ENCODE data around the gene GPR161. TPM values are rescaled to one million over a fixed set of nuclear protein-coding genes. Genes with fewer than 3 reads are reported as not detected.
A peak's percentile ranks its signal among the peaks of the same experiment; 100 is the strongest.

GPR161 gene
- total and polyA plus RNA-seq, 10 of the 15 experiments (the other 5 are each of a cell fraction or from before 2014, with no cell fraction given), result 0.07 to 0.49 (median 0.34) TPM; not detected in 2

DNA sequence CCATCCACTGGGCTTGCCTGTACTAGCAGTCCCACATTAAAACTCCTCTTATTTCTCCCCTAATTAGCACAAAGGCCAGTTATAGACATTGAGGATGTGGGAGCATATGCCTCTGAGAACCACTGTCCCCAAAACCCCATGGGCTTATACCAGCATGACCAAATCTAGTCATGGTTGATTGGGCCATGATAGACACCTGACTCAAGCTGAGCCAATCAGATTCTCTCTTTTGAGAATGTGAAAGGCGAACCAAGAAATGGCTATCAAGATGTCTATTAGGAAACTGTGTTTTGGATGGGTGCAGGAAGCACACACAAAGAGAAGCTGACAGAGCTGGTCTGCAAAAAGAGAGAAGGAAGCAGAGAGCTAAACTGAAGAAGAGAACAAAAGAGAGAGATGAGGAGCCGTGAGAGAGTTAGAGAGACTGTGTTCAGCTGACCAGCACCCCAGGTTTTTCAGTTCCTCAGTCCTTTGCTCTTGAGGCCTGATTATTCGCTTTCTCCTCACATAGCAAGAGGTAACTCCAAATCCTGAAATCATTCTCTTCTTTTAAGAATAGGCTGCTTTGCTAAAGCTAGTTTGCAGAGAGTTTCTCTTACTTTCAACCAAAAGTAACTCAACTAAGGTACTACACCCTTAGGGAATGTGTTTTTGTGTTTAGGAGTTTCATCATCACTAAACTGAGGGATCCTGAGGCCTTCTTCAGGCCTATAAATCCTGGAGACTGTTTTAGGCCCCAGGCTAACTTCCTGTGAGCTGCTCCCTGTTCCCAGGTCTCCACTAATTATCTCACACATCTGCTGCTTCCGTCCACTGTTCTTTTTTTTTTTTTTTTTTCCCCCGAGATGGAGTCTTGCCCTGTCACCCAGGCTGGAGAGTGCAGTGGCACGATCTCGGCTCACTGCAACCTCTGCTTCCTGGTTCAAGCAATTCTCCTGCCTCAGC is 34.1 kb upstream of the GPR161 start (continued):
- TF ChIP-seq SIN3A (IDR thresholded peaks at IDR 0.05; ENCODE audit: low read depth, low read length), result no peak
- peak; percentile 72; the same call in 1 of the 2 replicates for TF ChIP-seq SPI1 (IDR thresholded peaks at IDR 0.05; ENCODE audit: borderline replicate concordance, insufficient read depth, low read depth, low read length)
- TF ChIP-seq, protein P1, sequence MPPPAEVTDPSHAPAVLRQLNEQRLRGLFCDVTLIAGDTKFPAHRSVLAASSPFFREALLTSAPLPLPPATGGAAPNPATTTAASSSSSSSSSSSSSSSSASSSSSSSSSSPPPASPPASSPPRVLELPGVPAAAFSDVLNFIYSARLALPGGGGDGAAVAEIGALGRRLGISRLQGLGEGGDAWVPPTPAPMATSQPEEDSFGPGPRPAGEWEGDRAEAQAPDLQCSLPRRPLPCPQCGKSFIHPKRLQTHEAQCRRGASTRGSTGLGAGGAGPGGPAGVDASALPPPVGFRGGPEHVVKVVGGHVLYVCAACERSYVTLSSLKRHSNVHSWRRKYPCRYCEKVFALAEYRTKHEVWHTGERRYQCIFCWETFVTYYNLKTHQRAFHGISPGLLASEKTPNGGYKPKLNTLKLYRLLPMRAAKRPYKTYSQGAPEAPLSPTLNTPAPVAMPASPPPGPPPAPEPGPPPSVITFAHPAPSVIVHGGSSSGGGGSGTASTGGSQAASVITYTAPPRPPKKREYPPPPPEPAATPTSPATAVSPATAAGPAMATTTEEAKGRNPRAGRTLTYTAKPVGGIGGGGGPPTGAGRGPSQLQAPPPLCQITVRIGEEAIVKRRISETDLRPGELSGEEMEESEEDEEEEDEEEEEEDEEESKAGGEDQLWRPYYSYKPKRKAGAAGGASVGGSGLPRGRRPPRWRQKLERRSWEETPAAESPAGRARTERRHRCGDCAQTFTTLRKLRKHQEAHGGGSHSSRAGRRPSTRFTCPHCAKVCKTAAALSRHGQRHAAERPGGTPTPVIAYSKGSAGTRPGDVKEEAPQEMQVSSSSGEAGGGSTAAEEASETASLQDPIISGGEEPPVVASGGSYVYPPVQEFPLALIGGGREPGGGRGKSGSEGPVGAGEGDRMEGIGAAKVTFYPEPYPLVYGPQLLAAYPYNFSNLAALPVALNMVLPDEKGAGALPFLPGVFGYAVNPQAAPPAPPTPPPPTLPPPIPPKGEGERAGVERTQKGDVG (CRISPR knock-in tag; IDR thresholded peaks at IDR 0.05), result no peak
- no peak for TF ChIP-seq SRF (IDR thresholded peaks at IDR 0.05; ENCODE audit: low read depth in 2 of 2, low read length in 2 of 2)
- TF ChIP-seq, protein P2, sequence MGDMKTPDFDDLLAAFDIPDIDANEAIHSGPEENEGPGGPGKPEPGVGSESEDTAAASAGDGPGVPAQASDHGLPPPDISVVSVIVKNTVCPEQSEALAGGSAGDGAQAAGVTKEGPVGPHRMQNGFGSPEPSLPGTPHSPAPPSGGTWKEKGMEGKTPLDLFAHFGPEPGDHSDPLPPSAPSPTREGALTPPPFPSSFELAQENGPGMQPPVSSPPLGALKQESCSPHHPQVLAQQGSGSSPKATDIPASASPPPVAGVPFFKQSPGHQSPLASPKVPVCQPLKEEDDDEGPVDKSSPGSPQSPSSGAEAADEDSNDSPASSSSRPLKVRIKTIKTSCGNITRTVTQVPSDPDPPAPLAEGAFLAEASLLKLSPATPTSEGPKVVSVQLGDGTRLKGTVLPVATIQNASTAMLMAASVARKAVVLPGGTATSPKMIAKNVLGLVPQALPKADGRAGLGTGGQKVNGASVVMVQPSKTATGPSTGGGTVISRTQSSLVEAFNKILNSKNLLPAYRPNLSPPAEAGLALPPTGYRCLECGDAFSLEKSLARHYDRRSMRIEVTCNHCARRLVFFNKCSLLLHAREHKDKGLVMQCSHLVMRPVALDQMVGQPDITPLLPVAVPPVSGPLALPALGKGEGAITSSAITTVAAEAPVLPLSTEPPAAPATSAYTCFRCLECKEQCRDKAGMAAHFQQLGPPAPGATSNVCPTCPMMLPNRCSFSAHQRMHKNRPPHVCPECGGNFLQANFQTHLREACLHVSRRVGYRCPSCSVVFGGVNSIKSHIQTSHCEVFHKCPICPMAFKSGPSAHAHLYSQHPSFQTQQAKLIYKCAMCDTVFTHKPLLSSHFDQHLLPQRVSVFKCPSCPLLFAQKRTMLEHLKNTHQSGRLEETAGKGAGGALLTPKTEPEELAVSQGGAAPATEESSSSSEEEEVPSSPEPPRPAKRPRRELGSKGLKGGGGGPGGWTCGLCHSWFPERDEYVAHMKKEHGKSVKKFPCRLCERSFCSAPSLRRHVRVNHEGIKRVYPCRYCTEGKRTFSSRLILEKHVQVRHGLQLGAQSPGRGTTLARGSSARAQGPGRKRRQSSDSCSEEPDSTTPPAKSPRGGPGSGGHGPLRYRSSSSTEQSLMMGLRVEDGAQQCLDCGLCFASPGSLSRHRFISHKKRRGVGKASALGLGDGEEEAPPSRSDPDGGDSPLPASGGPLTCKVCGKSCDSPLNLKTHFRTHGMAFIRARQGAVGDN (IDR thresholded peaks at IDR 0.05), result peak; percentile 47; the same call in 1 of the 2 replicates
- no peak for TF ChIP-seq MXI1 (IDR thresholded peaks at IDR 0.05; ENCODE audit: low read depth, low read length)
- TF ChIP-seq, protein P3, sequence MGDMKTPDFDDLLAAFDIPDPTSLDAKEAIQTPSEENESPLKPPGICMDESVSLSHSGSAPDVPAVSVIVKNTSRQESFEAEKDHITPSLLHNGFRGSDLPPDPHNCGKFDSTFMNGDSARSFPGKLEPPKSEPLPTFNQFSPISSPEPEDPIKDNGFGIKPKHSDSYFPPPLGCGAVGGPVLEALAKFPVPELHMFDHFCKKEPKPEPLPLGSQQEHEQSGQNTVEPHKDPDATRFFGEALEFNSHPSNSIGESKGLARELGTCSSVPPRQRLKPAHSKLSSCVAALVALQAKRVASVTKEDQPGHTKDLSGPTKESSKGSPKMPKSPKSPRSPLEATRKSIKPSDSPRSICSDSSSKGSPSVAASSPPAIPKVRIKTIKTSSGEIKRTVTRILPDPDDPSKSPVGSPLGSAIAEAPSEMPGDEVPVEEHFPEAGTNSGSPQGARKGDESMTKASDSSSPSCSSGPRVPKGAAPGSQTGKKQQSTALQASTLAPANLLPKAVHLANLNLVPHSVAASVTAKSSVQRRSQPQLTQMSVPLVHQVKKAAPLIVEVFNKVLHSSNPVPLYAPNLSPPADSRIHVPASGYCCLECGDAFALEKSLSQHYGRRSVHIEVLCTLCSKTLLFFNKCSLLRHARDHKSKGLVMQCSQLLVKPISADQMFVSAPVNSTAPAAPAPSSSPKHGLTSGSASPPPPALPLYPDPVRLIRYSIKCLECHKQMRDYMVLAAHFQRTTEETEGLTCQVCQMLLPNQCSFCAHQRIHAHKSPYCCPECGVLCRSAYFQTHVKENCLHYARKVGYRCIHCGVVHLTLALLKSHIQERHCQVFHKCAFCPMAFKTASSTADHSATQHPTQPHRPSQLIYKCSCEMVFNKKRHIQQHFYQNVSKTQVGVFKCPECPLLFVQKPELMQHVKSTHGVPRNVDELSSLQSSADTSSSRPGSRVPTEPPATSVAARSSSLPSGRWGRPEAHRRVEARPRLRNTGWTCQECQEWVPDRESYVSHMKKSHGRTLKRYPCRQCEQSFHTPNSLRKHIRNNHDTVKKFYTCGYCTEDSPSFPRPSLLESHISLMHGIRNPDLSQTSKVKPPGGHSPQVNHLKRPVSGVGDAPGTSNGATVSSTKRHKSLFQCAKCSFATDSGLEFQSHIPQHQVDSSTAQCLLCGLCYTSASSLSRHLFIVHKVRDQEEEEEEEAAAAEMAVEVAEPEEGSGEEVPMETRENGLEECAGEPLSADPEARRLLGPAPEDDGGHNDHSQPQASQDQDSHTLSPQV (IDR thresholded peaks at IDR 0.05), result no peak
- no peak for TF ChIP-seq RELA (IDR thresholded peaks at IDR 0.05; ENCODE audit: borderline replicate concordance, partially characterized antibody)
- TF ChIP-seq POLR2AphosphoS5 (IDR thresholded peaks at IDR 0.05; ENCODE audit: low read length), result no peak
- no peak; the same call in 2 of the 3 replicates for TF ChIP-seq POU2F2 (IDR thresholded peaks at IDR 0.05; ENCODE audit: borderline replicate concordance, low read depth, low read length)
- no peak for TF ChIP-seq ZNF384 (IDR thresholded peaks at IDR 0.05; ENCODE audit: borderline replicate concordance, low read depth, low read length)
- TF ChIP-seq, protein P4, sequence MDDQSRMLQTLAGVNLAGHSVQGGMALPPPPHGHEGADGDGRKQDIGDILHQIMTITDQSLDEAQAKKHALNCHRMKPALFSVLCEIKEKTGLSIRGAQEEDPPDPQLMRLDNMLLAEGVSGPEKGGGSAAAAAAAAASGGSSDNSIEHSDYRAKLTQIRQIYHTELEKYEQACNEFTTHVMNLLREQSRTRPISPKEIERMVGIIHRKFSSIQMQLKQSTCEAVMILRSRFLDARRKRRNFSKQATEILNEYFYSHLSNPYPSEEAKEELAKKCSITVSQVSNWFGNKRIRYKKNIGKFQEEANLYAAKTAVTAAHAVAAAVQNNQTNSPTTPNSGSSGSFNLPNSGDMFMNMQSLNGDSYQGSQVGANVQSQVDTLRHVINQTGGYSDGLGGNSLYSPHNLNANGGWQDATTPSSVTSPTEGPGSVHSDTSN (IDR thresholded peaks at IDR 0.05; ENCODE audit: insufficient replicate concordance, low read depth, low read length), result no peak
- TF ChIP-seq HDAC2 (IDR thresholded peaks at IDR 0.05), result no peak
- peak; percentile 80 for TF ChIP-seq RAD51 (IDR thresholded peaks at IDR 0.05)
